Renal cortex interstitium (tissue), 11 donors: ENCODE results near the gene UMAD1. TPM values are rescaled to one million over a fixed set of nuclear protein-coding genes. Genes with fewer than 3 reads are reported as not detected.

Experiments used
- DNase-seq, 11 donors: peaks; one replicate each; pipeline ENCODE4 v3.0.0-alpha.2; 2013; ENCODE audit warnings: low read depth in 9 of 11, low spot score in 4 of 11; ENCODE audit errors: extremely low read depth in 1 of 11
- polyA plus RNA-seq, 3 donors: library from polyadenylated mRNA; unstranded; fragments of 120-200 nt; gene quantifications; one replicate each; pipeline ENCODE4 v1.2.1, GENCODE V29; 2013; ENCODE audit not compliant: insufficient read length in 3 of 3

The UMAD1 gene
- polyA plus RNA-seq, 3 donors: 18.4 to 21.3 (median 20.8) TPM

- no peak for DNase-seq
Measured at GRCh38 chr7:7889791-7890568, 249.4 kb downstream of the UMAD1 start.

DNA sequence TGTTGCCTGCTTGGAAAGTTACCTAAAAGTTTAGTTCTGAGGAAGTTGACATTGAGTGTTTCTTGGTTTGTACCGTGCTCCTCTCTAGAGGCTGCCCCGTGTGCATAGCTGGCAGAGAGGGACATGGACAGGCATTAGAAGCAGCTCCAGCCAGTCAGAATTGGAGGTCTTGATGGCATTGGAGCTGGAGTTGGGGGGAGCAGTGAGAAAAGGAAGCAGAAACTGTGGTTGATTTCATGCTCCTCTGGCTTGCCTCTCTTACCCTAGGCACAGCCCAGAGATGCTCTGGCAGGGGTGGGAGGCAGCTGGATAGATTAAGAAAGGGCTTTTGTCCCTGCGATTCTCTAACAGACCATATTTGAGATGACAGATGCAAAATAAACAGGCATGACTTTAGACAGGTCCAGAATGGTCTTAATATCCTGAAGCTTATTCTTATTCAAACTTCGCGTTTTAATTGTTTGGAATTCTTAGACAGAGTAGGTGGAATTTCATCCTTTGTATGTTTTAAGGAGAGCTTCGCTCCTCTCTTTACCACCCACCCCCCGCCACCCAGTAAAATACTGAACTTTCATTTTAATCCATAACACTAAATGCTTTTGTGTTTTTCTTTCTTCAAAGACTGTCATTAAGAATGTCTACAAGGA lies 254.6 kb downstream of the UMAD1 start:
- no peak for DNase-seq

- DNase-seq: no peak
Measured at GRCh38 chr7:7895754-7896153, 255.2 kb downstream of the UMAD1 start.

- DNase-seq: no peak
Measured at GRCh38 chr7:7897509-7897908, 257.0 kb downstream of the UMAD1 start.

DNA sequence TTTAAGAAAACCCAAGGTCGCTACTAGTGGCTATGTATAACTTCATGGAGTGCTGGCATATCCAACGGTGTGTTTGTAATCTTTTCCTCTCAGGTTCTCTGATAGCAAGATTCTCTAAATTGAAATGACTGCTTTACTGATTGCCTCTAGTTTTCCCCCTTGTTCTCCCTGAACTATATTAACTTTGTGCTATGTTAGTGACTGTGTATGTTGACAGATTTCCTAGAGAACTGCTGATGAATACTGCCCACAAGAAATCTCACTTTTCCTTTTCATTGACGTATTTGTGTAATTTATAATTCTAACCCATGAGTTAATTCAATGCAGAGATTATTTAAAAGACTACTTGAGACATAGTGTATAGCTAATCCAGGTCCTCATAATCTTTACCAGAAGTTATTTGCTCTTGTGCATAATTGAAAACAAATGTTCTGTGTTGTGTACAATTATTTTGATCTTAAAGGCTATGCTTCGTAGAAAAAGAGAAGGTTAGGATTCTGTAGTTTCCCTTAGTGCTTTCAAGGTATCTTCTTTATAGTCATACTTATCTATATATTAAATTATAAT lies 257.5 kb downstream of the UMAD1 start:
- DNase-seq: no peak

GRCh38 chr7:7902845-7903244 lies 262.3 kb downstream of the UMAD1 start:
- no peak for DNase-seq

DNA sequence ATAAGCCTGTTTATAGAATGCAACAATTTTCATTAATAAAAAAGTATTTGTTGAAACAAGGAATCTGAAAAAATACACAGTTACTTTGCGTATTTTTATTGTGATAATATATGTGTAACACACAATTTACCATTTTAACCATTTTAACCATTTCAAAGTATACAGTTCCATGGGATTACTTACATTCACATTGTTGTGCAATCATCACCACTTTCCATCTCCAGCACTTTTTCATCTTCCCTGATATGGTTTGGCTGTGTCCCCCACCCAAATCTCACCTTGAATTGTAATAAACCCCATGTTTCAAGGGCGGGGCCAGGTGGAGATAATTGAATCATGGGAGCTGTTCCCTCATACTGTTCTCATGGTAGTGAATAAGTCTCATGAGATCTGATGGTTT lies 266.8 kb downstream of the UMAD1 start:
- no peak for DNase-seq

DNA sequence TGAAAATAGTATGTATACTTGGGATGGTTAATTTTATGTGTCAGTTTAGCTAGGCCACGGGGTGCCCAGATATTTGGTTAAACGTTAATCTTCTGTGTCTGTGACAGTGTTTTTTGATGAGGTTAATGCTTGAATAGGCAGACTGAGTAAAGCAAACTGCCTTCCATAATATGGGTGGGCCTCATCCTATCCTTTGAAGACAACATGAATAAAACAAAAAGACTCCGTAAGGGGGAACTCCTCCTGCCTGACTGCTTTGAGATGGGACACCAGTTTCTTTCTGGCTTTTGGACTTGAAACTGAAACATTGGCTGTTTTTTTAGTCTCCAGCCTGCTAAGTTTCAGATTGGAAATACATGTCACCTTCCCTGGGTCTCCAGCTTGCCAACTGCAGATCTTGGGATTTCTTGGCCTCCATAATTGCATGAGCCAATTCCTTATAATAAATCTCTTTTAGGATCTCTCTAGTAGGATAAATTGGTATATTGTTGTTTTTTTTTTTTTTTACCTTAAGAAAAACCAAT lies 268.1 kb downstream of the UMAD1 start:
- DNase-seq: no peak

DNA sequence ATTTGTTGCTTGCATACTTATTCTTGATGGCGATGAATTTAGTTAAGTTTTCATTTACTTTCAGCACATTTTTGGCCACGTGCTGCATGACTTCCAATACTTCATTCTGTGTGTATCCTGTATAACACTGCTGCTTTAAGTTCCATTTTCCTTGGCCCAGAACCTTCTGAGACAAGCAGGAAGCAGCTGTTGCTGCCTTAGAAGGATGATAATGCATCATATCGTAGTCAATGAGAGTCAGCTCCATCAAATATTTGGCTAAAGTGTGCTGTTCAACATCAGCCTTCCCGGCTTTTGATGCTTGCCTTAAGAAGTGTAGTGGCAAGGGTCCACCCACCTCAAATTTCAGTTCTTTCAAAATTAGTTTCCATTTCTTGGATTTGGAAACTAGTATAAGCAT lies 268.8 kb downstream of the UMAD1 start:
- DNase-seq: no peak

GRCh38 chr7:7911369-7912123 lies 271.0 kb downstream of the UMAD1 start:
- no peak for DNase-seq

DNA sequence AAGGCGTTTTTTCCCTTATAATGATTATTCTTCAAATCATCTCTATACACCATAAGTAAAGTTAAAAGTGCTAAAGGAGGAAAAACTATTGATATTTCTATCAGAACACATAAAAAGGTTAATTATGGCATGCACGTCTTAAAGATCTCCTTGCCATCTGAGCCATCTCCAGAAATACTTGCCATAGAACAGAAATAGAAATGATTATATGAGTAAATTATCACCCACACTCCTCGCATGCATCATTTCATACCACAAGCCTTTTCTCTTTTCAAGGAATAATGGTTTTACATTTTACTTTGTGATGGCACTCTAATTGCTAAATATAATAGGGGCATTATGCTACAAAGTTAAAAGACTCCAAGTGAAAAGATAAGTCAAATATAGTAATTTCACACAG lies 272.4 kb downstream of the UMAD1 start:
- DNase-seq: no peak

DNA sequence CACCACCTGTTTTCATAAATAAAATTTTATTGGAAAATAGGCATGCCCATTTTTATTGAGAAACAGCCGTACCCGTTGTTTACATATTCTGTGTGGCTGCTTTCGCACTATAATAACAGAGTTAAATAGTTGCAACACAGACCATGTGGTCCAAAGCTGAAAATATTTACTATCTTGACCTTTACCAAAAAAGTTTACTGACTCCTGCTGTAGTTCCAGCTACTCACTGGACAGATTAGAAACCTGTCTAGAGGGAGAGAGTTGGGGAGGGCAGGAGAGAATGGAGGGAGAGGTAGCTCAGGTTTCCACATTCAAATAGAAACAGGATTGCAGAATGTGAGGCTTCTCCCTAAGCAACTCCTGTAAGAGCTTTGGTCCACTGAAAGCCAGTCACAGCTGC lies 273.0 kb downstream of the UMAD1 start:
- peak in 1 of 11 donors; percentile 7 for DNase-seq

GRCh38 chr7:7914547-7914946 lies 274.0 kb downstream of the UMAD1 start:
- DNase-seq: no peak

- DNase-seq: no peak
Measured at GRCh38 chr7:7916064-7916463, 275.5 kb downstream of the UMAD1 start.

- DNase-seq: no peak
Measured at GRCh38 chr7:7917593-7917992, 277.0 kb downstream of the UMAD1 start.

GRCh38 chr7:7918736-7919448 lies 278.3 kb downstream of the UMAD1 start:
- DNase-seq: no peak

GRCh38 chr7:7919449-7919945 lies 278.9 kb downstream of the UMAD1 start:
- DNase-seq: no peak

- no peak for DNase-seq
Measured at GRCh38 chr7:7920056-7920455, 279.5 kb downstream of the UMAD1 start.

DNA sequence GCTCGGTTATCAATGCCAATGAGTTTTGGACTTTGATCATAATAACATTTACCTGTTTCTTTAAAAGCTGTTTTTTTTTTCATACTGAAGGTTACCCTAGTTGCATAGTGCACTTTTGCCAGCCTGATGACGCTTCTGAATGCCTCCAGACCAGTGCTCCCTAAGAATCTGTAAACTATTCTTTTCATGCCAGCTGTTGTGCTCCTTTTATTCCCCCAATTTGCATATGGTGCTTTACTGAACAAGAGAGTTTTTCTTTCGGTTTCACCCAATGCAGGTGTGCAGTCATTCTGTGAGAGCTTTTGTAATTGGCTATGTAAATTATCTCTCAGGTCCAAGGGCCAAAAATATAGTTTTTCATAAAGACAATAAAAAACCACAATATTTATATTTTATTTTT lies 279.9 kb downstream of the UMAD1 start:
- no peak for DNase-seq
